GM19025 (cell line): ENCODE results near the gene FAM171A1.
"Not testable (repeated sequence)": the region's sequence is repeated elsewhere in the genome, so short reads cannot be mapped to it uniquely, and the experiment has no call there.

Source experiments
- ATAC-seq: cut with Tn5 transposase; IDR thresholded peaks from one replicate; pipeline ENCODE4 v1.9.1; 2021; ENCODE audit warnings: mild to moderate bottlenecking, low read depth, moderate library complexity; ENCODE audit not compliant: unreplicated experiment

Gene FAM171A1

DNA sequence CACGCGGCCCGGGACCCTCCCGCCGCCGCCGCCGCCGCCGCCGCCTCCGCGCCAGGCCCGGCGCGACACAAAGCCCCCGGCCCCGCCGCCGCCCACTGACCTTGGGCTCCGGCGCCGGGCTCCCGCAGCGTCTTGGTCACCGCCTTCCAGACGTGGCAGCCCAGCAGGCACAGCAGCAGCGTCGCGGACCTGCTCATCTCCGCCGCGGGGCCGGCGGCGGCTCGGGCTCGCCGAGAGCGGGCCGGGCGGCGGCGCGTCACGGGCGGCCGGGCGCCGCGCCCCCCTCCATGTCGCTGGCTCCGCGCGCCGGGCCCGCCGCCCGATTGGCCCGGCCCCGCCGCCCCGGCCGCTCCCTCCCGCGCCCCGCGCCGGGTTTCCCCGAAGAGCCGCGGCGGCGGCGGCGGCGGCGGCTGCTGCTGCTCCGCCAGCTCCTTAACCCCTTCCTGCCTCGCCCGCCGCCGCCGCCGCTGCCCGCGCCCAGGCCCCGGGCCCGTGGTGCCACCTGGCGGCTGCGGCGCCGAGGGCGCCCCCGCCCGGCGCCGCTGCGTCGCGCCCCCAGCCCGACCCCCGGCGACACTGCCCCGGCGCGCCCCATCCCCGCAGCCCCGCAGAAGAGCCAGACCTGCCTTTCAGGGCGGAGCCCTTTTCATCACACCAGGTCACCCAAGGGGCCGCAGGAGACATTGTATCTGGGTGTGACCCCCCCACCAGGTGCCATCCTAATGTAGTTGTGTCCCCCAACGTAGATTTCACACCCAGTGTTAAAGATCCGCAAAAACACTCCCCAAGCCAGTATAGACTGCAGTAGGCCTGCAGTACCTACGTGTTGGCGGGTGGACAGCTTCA is at the start of gene FAM171A1:
Gene FAM171A1 (minus strand): TSS at position 434 of the 846 bp plus-strand sequence. CDS start 237 bp downstream, at position 197.
- ATAC-seq: peak; percentile 42

DNA sequence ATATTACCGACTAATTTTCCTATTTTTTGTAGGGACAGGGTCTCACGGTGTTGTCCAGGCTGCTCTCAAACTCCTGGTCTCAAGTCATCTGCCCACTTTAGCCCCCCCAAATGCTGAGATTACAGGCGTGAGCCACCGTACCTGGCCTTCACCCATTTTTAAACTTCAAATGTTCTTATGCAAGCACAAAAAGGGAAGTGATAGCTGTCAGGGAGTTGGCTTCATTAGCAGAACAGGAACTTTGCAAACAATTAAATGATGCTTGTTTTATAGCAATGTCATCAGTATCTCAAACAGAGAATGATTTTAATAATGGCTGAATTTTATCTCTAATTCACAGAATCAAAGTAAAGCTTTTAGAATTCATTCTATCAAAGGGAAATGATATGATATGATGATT is 49.8 kb upstream of the FAM171A1 start:
- no peak for ATAC-seq

DNA sequence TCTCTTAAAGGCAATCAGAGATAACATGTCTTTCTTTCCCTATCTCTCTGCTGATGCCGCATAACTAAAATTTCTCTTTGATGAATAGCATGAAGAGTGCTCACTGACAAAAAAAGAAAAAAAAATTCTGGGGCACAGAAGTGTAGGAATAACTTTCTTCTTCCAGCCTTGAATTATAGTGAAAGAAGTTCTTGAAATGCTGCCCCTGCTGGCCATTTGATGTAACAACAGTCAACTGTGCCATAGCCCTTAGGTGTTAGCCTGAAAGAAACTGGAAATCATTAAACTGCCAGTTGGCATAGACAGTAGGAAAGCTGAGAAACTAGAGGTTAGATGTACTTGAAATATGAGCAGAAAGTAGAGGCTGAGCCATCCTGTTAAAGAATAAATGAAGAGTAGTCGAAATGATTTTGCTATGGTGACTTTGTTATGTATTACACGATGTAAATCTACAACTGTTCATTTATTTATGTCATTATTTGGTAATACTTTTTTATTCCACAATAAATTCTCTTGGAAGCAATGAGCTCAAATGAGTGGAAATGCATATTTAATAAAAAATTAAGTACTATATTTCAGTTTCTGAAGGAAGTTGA is 48.3 kb upstream of the FAM171A1 start:
- ATAC-seq: no peak

DNA sequence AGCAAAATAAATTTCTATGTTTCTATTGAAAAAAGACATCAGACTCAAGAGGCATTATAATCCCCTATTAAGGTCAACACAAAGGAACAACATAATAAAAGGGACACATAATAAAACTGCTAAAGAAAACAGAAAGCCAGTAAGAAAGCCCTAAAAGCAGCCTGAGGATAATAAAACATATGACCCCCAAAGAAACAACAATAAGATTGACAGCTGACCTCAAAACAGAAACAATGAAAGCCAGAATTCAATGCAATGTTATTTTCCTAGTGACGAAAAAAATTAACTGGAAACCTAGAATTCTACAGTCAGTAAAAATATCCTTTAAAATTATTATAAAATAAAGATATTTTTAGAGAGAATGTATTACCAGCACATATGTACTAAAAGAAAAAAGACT is 44.9 kb upstream of the FAM171A1 start:
- ATAC-seq: no peak

- ATAC-seq: no peak
Measured at GRCh38 chr10:15411010-15411409, 39.9 kb upstream of the FAM171A1 start.

DNA sequence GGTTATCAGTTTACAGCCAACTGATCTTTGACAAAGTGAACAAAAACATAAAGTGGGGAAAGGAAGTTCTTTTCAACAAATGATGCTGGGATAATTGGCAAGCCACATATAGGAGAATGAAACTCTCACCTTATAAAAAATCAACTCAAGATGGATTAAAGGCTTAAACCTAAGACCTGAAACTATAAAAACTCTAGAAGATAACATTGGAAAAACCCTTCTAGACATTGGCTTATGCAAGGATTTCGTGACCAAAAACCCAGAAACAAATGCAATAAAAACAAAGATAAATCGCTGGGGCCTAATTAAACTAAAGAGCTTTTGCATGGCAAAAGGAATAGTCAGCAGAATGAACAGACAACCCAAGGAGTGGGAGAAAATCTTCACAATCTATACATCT is 38.3 kb upstream of the FAM171A1 start:
- ATAC-seq: not testable (repeated sequence)

GRCh38 chr10:15408557-15408956 is 37.5 kb upstream of the FAM171A1 start:
- ATAC-seq: no peak

GRCh38 chr10:15405319-15405718 is 34.2 kb upstream of the FAM171A1 start:
- ATAC-seq: no peak

DNA sequence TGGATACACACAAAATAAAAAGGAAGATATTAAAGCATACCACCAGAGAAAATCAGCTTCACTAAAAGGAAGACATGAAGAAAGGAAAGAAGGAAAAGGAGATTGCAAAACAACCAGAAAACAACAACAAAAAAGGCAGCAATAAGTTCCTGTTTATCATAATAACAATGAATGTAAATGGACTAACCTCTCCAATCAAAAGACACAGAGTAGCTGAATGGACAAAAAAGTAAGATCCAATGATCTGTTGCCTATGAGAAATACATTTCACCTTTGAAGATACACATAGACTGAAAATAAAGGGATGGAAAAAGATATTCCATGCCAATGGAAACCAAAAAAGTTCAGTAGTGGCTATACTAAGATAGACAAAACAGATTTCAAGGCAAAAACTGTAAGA is 30.3 kb upstream of the FAM171A1 start:
- no peak for ATAC-seq

GRCh38 chr10:15400461-15400860 is 29.4 kb upstream of the FAM171A1 start:
- not testable (repeated sequence) for ATAC-seq

GRCh38 chr10:15399060-15399661 is 28.1 kb upstream of the FAM171A1 start:
- ATAC-seq: no peak

- no peak for ATAC-seq
Measured at GRCh38 chr10:15395935-15396334, 24.8 kb upstream of the FAM171A1 start.

DNA sequence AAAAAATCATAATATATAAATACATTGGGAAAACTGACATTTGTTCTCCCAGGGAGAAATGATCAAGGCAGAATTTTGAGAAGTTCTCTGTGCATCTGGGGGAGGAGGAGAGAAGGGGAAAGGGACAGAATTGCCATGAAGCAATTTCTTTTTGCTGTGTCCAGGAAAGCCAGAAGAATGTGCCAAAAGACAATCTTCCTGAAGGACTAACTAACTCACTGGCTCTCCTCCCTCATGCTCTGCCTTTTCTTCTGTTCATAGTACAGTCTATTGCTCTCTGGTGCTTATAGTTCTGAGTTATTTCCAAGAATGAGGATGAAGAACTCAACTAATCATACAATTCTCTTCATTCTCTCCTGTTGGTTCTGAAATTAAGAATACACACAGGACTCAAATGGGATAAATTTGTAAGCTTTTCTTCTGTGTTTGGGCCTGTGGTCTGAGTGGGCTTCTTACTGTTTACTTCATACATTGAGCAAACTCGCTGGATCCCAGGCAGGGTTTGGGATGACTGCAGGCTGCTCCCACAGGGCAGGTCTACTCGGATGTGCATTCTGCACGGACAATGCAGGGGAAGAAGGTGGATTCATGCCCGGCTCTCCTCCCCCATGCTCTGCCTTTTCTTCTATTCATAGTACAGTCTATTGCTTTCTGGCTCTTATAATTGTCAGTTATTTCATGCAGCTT is 22.2 kb upstream of the FAM171A1 start:
- no peak for ATAC-seq

GRCh38 chr10:15391491-15391890 is 20.4 kb upstream of the FAM171A1 start:
- ATAC-seq: no peak

DNA sequence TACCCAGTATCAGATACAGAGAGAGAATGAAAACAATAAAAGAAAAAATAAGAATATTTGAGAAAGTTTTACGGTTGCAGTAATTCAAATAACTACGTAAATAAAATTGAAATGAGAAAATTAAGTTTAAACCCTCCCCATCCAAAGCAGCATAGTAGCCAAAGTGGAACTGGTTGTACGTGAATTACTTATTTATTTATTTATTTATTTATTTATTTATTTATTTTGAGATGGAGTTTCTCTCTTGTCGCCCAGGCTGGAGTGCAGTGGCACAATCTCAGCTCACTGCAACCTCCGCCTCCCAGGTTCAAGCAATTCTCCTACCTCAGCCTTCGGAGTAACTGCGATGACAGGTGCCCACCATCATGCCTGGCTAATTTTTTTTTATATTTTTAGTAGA is 17.1 kb upstream of the FAM171A1 start:
- not testable (repeated sequence) for ATAC-seq

DNA sequence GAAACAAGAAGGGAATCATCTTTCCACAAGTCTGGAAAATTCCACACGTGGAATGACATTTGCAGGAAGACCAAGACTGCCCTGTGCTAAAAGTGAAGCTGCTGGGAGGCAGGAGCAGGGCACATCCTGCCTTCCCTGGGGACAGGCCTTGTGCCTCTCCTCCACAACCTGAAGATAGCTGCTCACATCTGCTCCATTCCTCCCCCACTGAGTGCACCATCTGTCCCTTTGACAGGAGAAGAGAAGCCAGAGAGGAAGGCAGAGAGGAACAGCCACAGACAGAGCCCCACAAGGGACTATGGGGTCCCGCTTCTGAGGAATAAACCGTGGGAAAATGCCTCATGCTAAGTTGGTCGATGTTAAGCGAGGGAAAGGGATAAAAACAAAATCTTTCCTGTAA is 15.9 kb upstream of the FAM171A1 start:
- no peak for ATAC-seq

DNA sequence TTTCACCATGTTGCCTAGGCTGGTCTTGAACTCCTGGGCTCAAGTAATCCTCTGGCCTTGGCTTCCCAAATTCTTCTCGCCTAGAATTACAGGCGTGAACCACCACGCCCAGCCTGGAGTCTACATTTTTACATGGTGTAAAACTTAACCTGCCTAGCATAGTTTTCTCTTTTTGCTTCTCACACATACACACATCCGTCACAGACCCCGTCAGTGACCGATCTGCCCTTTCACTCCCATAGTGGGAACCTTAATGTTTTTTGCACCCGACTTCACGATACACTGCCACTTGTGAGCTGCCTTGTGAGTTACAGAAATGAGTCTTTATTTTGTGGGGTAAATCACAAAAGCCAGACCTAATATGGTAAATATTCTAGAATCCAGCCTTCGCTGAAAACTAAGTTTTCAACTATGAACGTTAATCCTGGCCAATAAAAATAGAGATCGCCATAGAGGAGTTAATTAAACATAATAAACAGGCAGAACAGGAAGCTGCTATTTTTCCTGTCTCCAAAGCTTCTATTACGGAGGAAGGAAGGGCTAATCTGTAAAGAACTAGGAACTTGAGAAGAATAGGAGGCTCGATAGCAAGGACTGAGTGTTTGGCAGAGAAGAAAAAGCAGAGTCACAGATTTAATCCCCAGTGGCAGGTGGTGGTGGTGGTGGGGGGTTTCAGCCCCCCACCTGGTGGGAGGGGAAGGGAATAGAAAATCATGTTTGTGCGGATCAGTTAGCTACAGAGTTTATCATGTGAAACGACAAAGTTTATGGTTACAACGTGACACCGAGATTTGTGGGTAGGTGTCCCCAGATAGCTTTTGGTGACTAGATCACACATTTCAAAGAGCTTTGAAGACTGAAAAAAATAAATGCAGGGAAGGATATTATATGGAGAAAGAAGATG is 14.7 kb upstream of the FAM171A1 start:
- no peak for ATAC-seq

DNA sequence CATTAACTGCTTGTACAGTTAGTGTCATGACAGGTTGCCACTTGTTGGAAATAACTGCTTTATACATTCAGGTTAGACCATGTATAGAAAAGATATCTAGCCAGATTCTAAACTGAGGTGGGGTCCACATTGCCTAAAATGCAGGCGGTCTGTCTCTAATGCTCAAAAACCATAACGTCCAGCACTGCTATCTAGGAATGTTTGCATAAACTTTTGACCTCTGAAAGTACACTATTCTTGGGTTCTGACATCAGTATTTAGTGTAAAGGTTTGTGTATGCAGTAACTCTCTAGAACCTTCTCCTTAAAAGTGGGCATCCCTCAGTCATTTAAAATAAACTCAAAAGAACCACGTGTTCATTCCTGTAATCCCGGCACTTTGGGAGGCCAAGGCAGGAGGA is 10.3 kb upstream of the FAM171A1 start:
- ATAC-seq: no peak

DNA sequence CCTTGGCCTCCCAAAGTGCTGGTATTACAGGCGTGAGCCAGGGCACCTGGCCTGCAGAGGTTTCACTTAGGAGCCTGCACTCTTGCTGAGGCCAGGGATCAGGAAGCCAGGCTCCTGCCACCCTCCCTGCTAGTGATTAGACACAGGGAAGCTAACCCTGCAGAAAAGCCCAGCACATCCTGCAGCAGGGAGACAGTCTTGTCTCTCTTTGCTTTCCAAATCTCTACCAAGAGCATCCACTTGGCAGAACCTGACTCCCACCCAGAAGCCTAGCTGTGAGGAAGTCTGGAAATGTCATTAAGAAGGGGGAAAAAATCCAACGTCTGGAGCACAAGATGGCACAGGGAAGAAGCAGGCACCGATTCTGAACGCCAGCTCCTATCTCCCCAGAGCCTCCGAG is 8.0 kb upstream of the FAM171A1 start:
- no peak for ATAC-seq

DNA sequence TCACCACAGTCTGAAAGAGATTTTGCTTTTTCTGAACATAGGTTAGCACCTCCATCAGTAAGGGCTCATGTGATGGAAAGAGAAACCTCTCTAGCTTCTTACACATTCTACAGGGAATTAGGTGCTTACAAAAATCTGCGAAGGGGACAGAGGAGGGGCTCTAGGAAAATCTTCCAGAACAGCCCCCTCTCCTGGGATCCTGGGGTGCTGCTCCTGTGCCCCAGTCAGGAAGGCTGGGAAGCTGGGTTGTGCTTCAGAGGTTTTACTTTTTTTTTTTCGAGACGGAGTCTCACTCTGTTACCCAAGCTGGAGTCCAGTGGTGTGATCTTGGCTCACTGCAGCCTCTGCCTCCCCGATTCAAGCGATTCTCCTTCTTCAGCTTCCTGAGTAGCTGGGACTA is 7.5 kb upstream of the FAM171A1 start:
- no peak for ATAC-seq
